GM21723 (cell line): ENCODE results near the gene NCR3LG1.

Experiments
- ATAC-seq: cut with Tn5 transposase; IDR thresholded peaks from one replicate; pipeline ENCODE4 v1.9.1; 2021; ENCODE audit warnings: mild to moderate bottlenecking, moderate library complexity; ENCODE audit not compliant: unreplicated experiment

NCR3LG1 gene

DNA sequence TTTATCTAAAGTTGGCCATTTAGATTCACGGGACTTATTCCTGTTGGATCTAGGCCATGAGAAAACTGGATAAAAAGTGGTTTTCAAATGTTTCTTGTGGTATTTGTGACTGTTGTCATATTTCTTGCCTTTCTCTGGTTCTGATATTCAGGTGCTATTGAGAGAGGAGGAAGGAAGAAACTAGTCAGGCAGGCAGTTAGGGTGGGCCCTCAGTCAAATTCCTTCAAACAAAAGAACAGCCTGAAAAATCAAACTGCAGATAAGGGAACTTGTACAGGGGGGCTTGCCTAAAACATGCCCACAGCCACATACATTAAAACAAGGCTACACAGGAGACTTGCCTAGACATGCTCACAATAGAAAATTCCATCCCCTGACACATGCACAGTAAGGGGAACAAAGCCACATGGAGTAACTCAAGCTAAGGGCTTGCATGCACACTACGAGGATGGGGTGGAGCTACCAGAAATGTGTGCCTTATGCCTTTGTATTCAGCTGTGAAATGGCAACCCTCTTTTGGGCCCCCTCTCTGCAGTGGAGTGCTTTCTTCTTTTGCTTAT is 18.2 kb downstream of the NCR3LG1 start:
- ATAC-seq: no peak

DNA sequence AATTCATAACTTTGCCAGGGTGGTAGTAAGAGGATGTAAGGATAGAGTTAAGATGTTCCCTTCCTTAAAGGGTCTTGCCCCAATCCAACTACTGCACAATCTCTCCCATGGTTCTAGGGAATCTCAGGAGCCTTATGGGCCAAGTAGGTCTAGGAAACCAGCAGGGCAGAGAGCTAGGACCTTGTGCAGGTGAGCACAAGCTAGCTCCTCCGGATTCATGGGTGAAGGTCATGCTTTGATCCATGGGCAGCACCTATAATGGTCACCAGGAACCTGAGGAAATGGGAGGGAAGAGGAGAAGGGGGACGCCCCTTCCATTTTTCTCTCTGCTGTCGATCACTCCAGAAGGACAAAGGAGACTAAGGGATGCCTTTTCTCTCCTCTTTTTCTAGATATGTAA is 20.0 kb downstream of the NCR3LG1 start:
- no peak for ATAC-seq

DNA sequence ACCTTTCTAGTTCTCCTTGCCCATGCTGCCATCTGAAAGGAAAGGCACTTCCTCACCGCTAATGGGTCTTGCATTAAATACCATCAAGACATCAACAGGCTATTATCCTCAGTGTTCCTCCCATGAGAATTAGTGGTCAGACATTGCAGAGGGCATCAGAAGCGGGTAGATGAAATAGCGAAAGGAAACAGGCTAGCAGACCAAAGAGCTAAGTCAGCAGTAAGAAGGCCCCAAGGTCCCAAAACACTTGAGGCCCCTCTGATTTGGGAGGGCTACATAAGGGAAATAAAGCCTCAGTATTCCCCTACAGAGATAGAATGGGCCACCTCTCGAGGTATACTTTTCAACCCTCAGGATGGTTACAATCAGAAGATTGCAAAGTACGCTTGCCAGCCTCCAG is 23.9 kb downstream of the NCR3LG1 start:
- ATAC-seq: no peak

DNA sequence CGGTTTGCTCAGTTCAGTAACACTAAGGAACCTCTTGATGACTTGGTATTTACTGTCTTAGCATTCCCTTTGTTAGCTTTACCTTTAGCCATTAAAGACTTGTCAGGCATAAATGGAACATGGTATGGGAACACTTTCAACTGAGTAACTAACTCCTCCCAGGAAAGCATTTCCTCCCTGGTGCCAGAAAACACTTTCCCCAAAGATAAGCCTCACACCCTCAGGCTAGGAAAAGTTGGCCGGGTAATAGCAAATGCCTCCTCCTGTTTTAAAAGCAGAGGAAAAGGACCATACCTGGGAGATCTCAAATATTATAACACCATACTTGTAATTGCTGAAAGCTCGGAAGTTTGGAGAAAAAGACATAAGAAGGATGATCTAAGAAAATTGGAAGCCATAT is 24.9 kb downstream of the NCR3LG1 start:
- ATAC-seq: no peak

DNA sequence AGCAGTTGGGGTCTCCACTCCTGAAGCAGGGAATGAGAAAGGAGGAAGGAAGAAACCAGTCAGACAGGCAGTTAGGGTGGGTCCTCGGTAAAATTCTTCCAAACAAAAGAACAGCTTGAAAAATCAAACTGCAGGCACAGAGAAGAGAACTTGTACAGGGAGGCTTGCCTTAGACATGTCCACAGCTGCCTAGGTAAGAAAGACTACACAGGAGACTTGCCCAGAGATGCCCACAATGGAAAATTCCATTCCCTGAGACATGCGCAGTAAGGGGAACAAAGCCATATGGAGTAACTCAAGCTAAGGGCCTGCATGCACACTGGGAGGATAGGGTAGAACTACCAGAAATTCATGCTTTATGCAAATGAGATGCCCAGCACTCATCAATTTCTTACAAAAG is 27.1 kb downstream of the NCR3LG1 start:
- ATAC-seq: no peak

DNA sequence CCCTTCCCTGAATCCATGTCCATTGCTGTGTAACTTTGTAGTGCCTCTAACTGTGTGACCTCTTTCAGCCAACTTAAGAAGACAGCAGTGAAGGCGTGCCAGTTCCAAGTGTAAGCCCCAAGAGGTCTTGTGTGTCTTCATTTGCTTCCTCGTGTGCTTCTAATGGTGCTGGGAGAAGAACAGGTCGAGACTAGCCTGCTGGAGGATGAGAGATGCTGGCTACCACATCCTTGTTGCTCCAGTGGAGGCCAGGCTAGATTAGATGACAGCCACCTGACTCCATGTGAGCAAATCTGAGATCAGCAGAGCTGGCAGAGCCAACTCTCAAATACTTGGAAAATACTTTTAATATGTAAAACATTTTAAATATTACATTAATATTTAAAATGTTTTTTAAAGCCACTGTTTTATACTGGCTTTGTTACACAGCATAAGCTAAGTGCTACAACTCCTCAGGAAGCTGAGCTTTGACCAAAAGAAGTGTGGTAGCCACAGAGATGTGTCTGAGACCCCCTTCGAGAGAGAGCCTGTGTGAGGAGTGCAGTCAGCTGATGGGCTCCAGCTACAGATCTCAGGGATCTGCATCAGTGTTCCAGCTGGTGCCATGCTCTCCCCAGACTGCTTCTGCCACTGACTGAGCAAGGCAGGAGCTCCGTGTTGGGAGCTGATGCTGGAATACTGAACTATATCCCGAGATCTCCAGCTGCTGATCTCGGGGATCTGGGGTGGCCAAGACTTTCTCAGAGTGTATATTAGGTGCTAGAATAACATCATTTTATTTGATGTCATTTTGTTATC is 28.0 kb downstream of the NCR3LG1 start:
- ATAC-seq: no peak

DNA sequence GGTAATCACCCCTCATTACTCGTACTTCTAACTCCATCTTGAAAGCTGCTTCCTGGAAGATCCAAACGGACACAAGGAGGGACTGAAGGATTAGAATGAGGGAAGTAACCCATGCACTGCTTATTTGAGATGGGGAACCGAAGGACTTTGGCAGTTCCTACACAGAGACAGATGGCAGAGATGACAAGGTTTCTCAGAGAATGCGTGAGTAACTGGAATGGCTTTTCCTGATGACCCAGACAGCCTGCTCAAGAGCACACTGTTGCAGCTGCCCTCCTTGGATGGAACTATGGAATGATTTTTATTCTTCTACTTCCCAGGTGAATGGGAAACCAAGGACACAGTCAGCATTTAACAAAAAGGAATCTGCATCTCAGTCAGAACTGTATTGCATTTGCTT is 29.6 kb downstream of the NCR3LG1 start:
- ATAC-seq: no peak

DNA sequence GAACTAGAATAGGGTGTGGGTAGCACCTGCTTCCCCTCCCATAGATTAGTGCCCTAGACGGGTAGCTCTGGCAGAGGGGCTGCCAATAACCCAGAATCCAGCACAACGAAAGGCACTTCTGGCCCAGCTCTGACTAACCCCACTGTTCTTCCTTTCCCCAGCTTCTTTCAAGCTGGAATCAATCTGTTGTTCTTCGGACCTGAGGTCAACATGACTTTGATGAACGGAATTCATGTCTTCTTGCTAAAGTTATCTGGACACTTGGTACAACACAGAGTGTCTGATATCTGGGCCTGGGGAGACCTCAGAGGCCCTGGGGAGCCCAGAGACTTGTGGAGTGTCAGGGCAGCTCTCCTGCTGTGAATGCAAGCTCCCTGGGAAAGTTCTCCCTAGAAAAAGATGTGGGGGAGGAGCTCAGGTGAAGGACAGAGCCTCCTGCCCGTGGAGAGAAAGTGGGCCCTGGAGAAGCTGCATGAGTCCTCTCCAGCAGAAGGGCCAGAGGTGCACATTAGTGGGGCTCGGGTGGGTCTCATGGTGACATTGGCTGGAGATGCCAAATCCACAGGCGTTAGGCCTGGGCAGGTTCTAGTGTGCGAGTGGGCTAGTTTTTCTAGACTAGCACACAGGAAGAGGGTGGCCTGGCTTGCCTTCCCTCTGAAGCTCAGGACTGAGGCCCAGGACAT is 30.6 kb downstream of the NCR3LG1 start:
- ATAC-seq: no peak

DNA sequence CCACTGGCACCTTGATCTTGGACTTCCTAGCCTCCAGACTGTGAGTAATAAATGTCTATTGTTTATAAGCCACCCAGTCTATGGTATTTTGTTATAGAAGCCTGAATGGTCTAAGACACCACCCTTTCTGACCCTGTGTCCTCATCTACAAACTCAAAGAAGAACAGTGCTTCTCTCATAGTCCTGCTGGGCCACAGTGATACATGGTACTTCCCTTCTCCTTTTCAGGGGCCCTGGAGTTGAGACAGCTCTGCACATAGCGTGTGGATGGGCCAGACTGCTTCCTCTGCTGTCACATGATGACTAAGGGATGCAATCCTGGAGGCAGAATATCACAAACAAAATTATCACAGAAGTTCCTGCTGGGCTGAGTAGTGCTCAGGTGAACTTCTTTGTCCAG is 31.9 kb downstream of the NCR3LG1 start:
- ATAC-seq: no peak

DNA sequence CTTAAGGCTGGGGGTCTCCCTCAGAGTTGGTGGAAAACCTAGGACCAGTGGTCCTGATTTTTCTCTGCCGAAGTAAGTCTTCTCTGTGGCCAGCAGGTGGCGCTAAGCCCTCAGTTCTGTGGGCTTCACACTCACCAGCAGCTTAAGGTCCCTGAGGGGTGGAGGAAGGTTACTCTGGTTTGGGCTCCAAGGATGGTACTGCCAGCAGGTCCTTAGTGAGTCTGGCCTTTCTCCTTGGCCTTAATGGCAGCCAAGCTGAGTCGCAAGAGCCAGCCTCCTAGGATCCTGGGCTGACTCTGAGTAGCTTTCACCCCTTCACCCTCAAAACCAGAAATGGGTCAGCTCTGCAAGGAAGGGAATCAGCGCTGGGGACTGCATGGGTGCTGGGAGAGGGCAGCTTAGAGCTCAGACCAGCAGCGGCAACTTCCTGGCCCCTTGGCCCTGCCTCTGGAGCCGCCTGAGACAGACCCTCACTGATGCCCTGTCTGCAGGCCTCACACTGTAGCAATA is 32.5 kb downstream of the NCR3LG1 start:
- peak; percentile 59 for ATAC-seq

DNA sequence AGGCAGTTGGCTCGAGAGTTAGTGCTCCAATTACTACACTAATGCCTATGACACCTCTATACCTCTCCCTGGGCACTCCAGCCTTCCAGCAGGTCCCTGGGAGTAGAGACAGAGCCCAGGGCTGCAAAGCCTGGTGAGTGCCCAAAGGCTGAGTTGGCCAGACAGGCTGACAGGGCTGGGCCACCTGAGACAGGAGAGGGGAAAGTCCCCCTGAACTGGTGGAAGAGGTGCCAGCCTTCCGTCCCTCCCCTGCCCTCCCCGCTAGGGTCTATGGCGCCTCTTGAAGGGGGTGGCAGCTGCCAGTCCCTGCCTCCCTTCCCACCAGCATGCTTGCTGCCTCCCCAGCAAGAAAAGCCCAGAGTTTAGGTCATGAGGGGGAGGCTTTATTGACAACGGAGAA is 33.9 kb downstream of the NCR3LG1 start:
- ATAC-seq: no peak

DNA sequence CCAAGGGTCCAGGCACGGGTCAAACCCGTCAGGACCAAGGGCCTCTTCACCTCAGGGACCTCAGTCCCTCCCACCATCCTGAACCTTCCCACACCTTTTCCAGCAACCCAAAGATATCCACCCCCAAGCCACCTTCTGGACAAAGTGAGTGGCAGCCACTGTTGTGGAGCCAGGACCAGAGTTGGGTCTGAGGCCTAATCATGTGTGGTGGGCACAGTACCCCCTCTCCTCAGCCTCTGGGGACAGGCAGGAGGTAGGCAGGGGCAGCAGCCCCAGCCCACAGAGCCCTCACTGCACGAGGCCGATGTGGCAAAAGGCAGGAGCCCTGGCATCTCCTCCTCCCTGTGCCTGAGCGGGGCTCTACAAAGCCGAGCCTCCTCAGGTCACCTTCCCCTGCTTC is 34.3 kb downstream of the NCR3LG1 start:
- ATAC-seq: no peak

DNA sequence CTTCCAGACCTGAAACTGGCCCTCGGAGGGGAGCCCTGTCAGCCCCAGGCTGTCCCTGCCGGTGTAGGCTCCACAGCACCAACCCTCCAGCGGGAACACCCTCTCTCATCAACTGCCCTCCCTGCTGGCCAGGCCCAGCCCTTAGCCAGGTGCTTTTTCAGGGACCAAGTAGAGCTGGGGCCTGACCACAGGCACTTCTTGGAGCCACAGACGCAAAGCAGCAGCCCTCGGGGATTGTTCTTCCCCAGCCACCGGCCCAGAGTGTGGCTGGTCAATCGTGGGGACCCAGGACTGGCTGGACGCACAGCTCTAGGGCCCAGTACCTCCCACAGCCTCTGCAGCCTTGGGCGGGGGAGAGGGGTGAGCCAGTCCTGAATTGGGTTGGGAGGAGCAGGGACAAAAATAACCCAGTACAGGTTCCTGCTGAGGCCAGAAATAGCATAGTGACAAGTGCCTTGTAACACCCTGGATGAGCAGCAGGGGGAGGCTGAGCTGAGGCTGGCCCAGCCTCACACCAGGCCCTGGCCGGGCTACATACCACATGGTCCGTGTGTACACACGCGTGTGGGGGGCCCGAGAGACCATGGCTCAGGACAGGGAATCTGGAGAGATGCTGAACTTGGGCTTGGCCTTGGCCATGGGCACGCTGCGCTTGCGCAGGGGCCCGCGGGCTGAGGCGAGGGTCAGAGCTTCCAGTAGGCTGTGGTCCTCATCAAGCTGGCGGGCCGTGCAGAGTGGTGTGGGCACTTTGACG is 34.9 kb downstream of the NCR3LG1 start:
- ATAC-seq: peak; percentile 60

DNA sequence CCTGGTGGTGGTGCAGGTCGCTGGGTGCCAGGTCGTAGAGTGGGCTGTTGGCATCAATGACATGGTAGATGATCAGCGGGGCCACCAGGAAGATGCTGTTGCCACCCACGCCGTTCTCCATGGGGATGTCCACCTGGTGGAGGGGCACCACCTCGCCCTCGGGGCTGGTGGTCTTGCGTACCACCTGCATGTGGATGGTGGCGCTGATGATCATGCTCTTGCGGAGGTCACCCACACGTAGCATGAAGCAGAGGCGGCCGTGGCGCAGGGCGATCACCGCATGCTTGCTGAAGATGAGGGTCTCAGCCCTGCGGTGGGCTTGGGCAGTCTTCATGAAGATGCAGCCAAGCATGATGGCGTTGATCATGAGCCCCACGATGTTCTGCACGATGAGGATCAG is 35.7 kb downstream of the NCR3LG1 start:
- ATAC-seq: no peak

DNA sequence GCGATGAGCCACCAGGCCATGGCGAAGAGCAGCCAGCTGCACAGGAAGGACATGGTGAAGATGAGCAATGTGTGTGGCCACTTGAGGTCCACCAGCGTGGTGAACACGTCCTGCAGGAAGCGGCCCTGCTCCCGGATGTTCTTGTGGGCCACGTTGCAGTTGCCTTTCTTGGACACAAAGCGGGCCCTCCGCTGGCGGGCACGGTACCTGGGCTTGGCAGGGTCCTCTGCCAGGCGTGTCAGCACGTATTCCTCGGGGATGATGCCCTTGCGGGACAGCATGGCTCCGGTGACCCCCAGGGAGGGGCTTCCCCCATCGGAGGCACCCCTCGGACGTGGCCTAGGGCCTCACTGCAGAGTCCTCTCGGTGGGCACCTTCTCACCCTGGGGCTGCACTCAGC is 36.2 kb downstream of the NCR3LG1 start:
- ATAC-seq: no peak

DNA sequence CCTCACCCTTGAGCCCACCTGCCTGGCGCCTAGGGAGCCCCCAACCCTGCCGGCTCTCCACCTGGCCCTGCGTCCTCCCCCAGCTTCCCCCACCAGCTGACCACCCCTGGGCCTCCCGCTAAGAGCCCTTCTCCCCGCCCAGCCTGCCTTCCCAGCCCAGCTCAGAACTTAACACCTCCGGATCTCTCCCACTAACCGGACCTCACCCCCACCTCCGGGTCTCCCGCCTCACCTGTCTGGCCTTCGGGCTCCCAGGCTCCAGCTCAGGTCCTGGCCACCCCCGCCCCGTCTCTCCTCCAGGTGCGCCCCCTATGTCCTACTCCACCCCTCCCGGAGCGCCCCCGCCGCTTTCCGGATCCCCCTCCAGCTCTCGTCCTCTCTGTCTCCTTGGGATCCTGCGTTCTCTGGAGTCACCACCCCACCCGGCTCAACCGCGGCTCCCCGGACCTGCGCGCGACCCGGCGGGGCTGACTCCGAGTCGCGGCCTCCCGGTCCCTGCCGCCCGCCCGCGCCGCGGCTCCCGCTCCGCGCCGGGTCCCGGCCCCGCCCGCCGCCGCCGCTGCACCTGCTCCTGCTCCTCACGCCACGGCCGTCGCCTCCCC is 37.1 kb downstream of the NCR3LG1 start, which contains the start of gene KCNJ11:
Gene KCNJ11 (minus strand): TSS at position 51 of the 602 bp plus-strand sequence. CDS start 568 bp downstream, outside the sequence.
- ATAC-seq: peak; percentile 53

DNA sequence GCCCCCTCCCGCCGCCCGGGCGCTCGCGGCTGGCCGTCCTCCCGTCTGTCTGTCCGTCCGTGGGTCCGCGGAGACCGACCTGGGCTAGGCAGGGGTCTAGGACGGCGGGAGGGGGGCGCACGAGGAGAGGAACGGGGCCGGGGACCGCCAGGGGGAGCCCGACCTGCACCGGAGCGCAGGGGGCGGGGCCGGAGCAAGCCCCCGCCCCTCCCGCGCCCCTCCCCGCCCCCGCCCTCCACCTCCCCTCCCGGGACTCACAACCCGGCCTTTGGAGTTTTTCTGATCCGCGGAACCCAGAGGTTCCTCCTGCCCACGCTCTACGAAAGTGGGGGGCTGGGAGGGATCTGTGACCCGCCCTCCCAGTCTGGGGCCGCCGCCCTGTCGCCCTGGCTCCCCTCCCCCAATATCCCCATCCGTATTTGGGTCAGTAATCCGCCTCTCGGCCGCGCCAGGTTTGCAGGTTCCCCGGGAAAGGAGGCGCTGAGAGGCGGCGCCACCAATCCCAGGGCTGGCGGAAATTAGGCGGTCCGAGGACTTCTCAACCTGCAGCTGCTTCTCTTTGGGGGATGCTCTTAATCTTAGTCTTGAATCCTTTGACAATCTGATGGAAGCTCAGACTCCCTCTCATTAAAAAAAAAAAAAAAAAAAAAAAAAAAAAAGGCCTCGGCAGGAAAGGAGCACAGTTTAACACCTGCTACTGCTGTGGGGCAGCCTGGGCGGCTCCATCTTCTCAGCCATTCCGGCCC is 37.8 kb downstream of the NCR3LG1 start:
- ATAC-seq: peak; percentile 74

DNA sequence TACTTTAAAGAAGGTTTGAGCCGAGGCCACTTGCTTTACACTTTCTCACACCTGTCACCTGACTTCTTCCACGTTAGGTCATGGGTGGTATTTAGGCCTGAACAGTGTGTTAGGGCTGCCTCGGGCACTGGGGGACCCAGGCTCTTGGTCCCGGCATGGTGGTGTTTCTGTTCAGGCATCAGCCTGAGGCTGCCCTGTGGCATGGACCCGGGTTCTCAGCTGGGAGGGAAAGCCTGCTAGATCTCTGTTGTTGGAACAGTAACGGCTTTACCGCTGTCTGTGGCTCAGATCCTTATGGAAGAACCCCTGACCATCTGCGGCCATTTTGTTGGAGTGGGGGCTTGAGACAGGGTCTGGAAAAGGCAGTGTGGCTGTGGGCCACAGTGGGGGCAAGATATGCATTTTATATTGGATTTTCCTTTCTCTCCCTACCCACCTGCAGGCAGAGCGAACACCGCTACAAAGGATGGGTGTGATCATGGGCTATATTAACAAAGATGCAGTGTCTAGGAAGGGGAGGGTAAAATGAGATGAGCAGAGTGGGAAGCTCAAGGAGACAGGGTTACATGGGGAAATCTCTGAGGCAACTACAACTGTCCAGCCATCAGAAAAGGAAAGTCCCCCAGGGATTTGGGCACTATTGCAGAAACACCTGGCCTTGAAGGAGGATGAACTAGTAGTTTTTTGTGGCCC is 38.5 kb downstream of the NCR3LG1 start:
- ATAC-seq: no peak
